SU-DHL-6 (cell line): ENCODE measurements around the gene TRAPPC2B.

Source experiments
- H2AFZ ChIP-seq: fragments of 200-600 bp; sonication (generic); 2 replicates; pipeline ENCODE4 v1.6.1; 2014; ENCODE audit warnings: low read depth, mild to moderate bottlenecking, moderate library complexity, mixed read lengths, antibody characterized with exemption, low read length; ENCODE audit not compliant: severe bottlenecking
- H3F3A ChIP-seq: fragments of 200-600 bp; shearing (Covaris generic); 2 replicates; pipeline ENCODE4 v1.6.0; 2016; ENCODE audit warnings: antibody characterized with exemption, mild to moderate bottlenecking; ENCODE audit not compliant: insufficient read depth
- H3K27ac ChIP-seq: fragments of 200-600 bp; sonication (generic); 2 replicates; pipeline ENCODE4 v1.5.1; 2016; ENCODE audit warnings: low read depth, mild to moderate bottlenecking, low read length, moderate library complexity, mixed read lengths
- H3K27me3 ChIP-seq: fragments of 200-600 bp; sonication (generic), shearing (Covaris generic); 2 replicates; pipeline ENCODE4 v1.6.0; 2014; ENCODE audit warnings: mild to moderate bottlenecking, low read length
- H3K36me3 ChIP-seq: fragments of 200-600 bp; sonication (generic); 2 replicates; pipeline ENCODE4 v1.6.1; 2014; ENCODE audit warnings: mild to moderate bottlenecking, low read length, mixed read lengths
- H3K4me2 ChIP-seq: fragments of 300-600, 200-600 bp; shearing (Covaris generic), sonication (generic); 2 replicates; pipeline ENCODE4 v1.6.0; 2014; ENCODE audit warnings: low read length, low read depth, mild to moderate bottlenecking; ENCODE audit not compliant: poor library complexity, severe bottlenecking
- H3K4me3 ChIP-seq: fragments of 200-600 bp; sonication (generic); 2 replicates; pipeline ENCODE4 v1.5.1; 2014; ENCODE audit warnings: antibody characterized with exemption, low read length, mild to moderate bottlenecking, mixed read lengths; ENCODE audit not compliant: insufficient read depth, poor library complexity, severe bottlenecking
- H3K79me2 ChIP-seq: fragments of 200-600 bp; sonication (generic); 2 replicates; pipeline ENCODE4 v1.6.1; 2014; ENCODE audit warnings: mild to moderate bottlenecking, low read length, moderate library complexity; ENCODE audit not compliant: insufficient read depth
- H3K9ac ChIP-seq: fragments of 200-600 bp; sonication (generic); 2 replicates; pipeline ENCODE4 v1.7.0; 2014; ENCODE audit warnings: mild to moderate bottlenecking, low read length
- H3K9me2 ChIP-seq: fragments of 200-600 bp; sonication (generic); replicated peaks from 2 replicates; pipeline ENCODE4 v1.6.1; 2014; ENCODE audit warnings: low read length; ENCODE audit not compliant: insufficient read depth
- H3K9me3 ChIP-seq: fragments of 200-600 bp; sonication (generic); 2 replicates; pipeline ENCODE4 v1.6.1; 2014; ENCODE audit warnings: low read length, mixed read lengths; ENCODE audit not compliant: insufficient read depth
- H4K20me1 ChIP-seq: fragments of 200-600 bp; sonication (generic); 2 replicates; pipeline ENCODE4 v1.6.1; 2014; ENCODE audit warnings: low read depth, mild to moderate bottlenecking, antibody characterized with exemption, low read length, moderate library complexity, mixed read lengths
- CTCF ChIP-seq: fragments of 200-600 bp; sonication (generic); IDR thresholded peaks from one replicate; pipeline ENCODE4 v1.5.1; 2017; ENCODE audit warnings: antibody characterized with exemption, mild to moderate bottlenecking, low read length, moderate library complexity; ENCODE audit not compliant: insufficient read depth, poor library complexity, severe bottlenecking
- EZH2phosphoT487 ChIP-seq: fragments of 200-600 bp; sonication (generic), shearing (Covaris generic); conservative IDR thresholded peaks from 2 replicates; pipeline ENCODE4 v1.6.1; 2018; ENCODE audit warnings: mild to moderate bottlenecking, antibody characterized with exemption, low read length, moderate library complexity, mixed read lengths

The TRAPPC2B gene

GRCh38 chr19:57406516-57407123 lies 43.3 kb downstream of the TRAPPC2B start:
- Histone ChIP-seq H3K9me2 (no peaks in the 10 kb centered on the region), H2AFZ (no peak overlapping the region), H3K9me3 (peaks cover 11% of the 10 kb centered on the region; the same call in 1 of the 2 replicates), H3F3A (no peaks in the 10 kb centered on the region), H3K36me3 (no peaks in the 10 kb centered on the region; the same call in 1 of the 2 replicates), H3K4me2 (no peak overlapping the region), H4K20me1 (no peaks in the 10 kb centered on the region), H3K4me3 (no peak overlapping the region), H3K9ac (no peak overlapping the region), H3K27ac (no peak overlapping the region), H3K27me3 (no peaks in the 10 kb centered on the region), H3K79me2 (peaks cover 4% of the 10 kb centered on the region)
- peak; percentile 99 for TF ChIP-seq CTCF
- no peak for TF ChIP-seq EZH2phosphoT487

GRCh38 chr19:57410877-57411671 lies 47.7 kb downstream of the TRAPPC2B start, which contains the start of gene ZNF17:
TSS of gene ZNF17 (plus strand) at chr19:57411161. CDS start at chr19:57413616, 2,455 bp downstream.
- Histone ChIP-seq H3K9me3 (no peaks in the 10 kb centered on the region), H3K4me2 (peak within 1 kb of the TSS; percentile 79), H3F3A (no peaks in the 10 kb centered on the region), H3K27me3 (no peaks in the 10 kb centered on the region), H3K79me2 (peaks cover 15% of the 10 kb centered on the region), H3K9ac (peak within 1 kb of the TSS; percentile 66), H3K4me3 (peak within 1 kb of the TSS; percentile 71), H3K9me2 (no peaks in the 10 kb centered on the region), H3K27ac (no peak within 1 kb of the TSS), H3K36me3 (no peaks in the 10 kb centered on the region), H4K20me1 (no peaks in the 10 kb centered on the region), H2AFZ (peak within 1 kb of the TSS; percentile 87)
- TF ChIP-seq CTCF: no peak
- no peak for TF ChIP-seq EZH2phosphoT487
